Measurements from ENCODE around the gene AUTS2. TPM values are rescaled to one million over a fixed set of nuclear protein-coding genes. Genes with fewer than 3 reads are reported as not detected.

AUTS2 gene
- total and polyA plus RNA-seq, 5 donors: 7.0 to 15.4 (median 10.6) TPM

DNA sequence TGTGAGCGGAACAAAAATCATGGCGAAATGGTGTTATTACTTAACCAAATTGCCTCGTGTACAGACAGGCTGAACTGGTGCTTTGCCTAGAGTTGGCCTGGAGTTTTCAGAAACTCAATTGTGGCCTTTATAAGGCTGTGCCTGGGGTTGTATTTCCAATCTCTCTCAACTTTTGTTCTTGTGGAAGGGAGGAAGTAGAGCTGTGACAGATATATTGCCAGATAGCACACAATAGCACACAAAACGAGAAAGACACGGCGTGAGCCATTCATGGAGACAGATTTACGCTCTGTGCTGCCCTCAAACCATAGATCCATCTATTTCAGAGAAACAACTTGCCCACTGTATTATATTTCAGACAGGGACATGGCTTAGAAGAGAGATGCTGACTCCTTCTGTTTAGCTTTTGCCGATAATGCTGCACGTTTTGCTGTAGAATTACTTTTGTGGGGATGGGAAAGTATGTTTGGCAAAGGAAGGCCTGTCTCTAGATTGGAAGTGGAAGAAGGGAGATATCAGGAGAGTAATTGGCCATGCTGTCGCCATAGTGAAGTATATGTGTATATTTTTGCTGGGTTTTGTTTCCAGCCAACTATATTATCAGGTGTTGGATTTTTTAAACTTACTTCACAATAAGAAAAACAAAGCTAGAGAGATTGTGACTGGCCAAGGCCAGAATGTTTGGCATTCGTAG is 80.4 kb downstream of the AUTS2 start:
- intact Hi-C loops (cut with DNase I): no loop called here
- Histone ChIP-seq H3K27me3 (ENCODE audit: control insufficient read depth, insufficient read depth) (no peaks in the 10 kb centered on the region), H3K27ac (ENCODE audit: low read length) (peak overlapping the region; percentile 36), H3K4me3 (ENCODE audit: low read length) (no peak overlapping the region), H3K4me1 (ENCODE audit: control insufficient read depth, insufficient read depth, low read length) (peaks cover 10% of the 10 kb centered on the region), H3K9me3 (ENCODE audit: control insufficient read depth, low read length) (no peaks in the 10 kb centered on the region)
- DNase-seq: no peak
- WGBS: 46% methylated on average over 11 of the region's 11 CpGs
- peak; percentile 49 to 61 for ATAC-seq

DNA sequence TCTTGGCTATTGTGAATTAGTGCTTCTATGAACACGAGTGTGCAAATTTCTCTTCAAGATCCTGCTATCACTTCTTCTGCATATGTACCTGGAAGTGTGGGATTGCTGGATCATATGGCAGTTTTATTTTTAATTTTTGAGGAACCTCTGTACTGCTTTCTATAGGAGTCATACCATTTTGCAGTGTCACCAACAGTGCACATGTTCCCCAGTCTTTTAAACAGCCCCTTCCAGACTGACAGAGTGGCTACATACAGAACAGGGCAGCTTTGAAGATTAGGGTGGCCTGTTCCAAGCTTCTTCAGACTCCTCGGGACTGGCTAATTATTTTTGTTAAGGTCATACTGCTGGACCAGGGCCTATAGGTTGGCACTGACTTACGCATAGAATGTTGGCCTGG is 82.9 kb downstream of the AUTS2 start:
- ATAC-seq (no peak), DNase-seq (no peak)
- no peak overlapping the region for H3K27ac ChIP-seq (ENCODE audit: low read length)
- H3K27me3 ChIP-seq (ENCODE audit: control insufficient read depth, insufficient read depth): no peaks in the 10 kb centered on the region
- no peaks in the 10 kb centered on the region for H3K9me3 ChIP-seq (ENCODE audit: control insufficient read depth, low read length)
- WGBS: 78% methylated on average over 3 of the region's 3 CpGs
- no peak overlapping the region for H3K4me3 ChIP-seq (ENCODE audit: low read length)
- H3K4me1 ChIP-seq (ENCODE audit: control insufficient read depth, insufficient read depth, low read length): peaks cover 7% of the 10 kb centered on the region
- intact Hi-C loops (cut with DNase I): no loop called here

GRCh38 chr7:69682518-69682917 is 84.2 kb downstream of the AUTS2 start:
- H3K27ac ChIP-seq (ENCODE audit: low read length): no peak overlapping the region
- no peaks in the 10 kb centered on the region for H3K9me3 ChIP-seq (ENCODE audit: control insufficient read depth, low read length)
- no peak for DNase-seq
- WGBS: 91% methylated on average over 4 of the region's 4 CpGs
- ATAC-seq: no peak
- no peak overlapping the region for H3K4me3 ChIP-seq (ENCODE audit: low read length)
- intact Hi-C loops (cut with DNase I): no loop called here
- H3K27me3 ChIP-seq (ENCODE audit: control insufficient read depth, insufficient read depth): no peaks in the 10 kb centered on the region
- peaks cover 7% of the 10 kb centered on the region for H3K4me1 ChIP-seq (ENCODE audit: control insufficient read depth, insufficient read depth, low read length)

GRCh38 chr7:69683002-69683401 is 84.7 kb downstream of the AUTS2 start:
- no peaks in the 10 kb centered on the region for H3K27me3 ChIP-seq (ENCODE audit: control insufficient read depth, insufficient read depth)
- ATAC-seq (no peak), DNase-seq (peak in 1 of 3 donors; percentile 56)
- H3K9me3 ChIP-seq (ENCODE audit: control insufficient read depth, low read length): no peaks in the 10 kb centered on the region
- WGBS: 88% methylated on average over 8 of the region's 8 CpGs
- no peak overlapping the region for H3K4me3 ChIP-seq (ENCODE audit: low read length)
- intact Hi-C loops (cut with DNase I): no loop called here
- H3K27ac ChIP-seq (ENCODE audit: low read length): no peak overlapping the region
- peaks cover 7% of the 10 kb centered on the region for H3K4me1 ChIP-seq (ENCODE audit: control insufficient read depth, insufficient read depth, low read length)

DNA sequence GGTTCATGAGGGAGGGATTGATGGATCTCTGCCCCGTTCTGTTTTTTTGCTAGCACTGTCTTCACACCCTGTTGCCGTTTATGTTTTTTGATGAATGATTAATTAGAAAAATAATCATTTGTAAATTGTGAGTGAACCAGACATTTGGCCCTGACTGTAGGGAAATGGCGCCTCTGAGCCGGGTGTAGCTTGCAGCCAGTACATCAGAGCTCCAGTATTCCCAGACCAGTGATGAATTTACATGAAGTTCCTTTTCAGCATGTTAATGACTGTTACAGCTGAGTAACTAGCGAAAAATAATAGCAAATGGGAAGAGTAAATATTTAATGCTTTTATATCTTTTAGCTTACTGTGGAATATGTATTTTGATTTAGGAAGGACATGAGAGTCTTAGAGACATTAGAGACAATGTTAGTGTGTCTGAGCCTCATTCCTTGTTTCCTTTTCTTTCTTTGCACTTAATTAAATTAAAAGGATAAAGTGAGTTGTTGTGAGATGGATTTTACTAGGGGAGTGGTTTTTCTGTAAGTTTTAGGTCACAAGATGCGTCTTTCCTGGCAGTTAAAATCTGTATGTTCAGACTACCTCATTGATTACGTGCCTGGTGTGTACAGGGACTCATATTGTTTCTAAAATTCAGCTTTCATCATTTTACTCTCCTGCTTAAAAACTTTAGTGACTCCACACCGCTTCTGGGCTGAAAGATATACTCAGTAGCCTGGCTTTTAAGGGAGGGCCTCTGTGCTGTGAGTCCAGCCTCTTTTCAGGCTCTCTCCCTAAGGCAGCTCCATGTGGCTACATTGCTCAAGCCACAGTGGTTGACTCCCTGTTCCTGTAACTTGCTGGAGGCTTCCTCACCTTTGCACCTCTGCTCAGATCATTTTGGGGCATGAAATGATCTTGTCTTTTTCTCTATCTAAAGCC is 86.4 kb downstream of the AUTS2 start:
- Histone ChIP-seq H3K4me1 (ENCODE audit: control insufficient read depth, insufficient read depth, low read length) (peaks cover 2% of the 10 kb centered on the region), H3K27ac (ENCODE audit: low read length) (no peak overlapping the region), H3K4me3 (ENCODE audit: low read length) (no peak overlapping the region), H3K9me3 (ENCODE audit: control insufficient read depth, low read length) (no peaks in the 10 kb centered on the region), H3K27me3 (ENCODE audit: control insufficient read depth, insufficient read depth) (no peaks in the 10 kb centered on the region)
- intact Hi-C loops (cut with DNase I): no loop called here
- DNase-seq: no peak
- 81% methylated on average over 8 of the region's 8 CpGs for WGBS
- ATAC-seq: peak; percentile 64 to 80

DNA sequence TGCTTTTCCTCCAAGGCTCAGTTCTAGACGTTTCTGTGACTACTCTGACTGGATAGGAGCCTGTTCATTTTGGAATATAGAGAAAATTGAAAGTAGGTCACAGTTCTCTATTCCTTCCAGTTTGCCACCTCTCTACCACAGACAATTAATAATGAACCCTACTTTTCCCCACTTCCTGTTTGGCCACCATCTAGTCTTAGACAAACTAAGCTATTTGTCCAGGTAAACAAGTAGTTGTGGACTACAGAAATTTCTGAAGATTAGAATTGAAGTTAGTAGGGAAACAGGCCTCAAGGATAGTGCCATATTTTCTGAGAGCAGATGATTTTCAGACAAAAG is 87.0 kb downstream of the AUTS2 start:
- DNase-seq (no peak), ATAC-seq (no peak)
- 40% methylated on average over 1 of the region's 1 CpG for WGBS
- Histone ChIP-seq H3K27ac (ENCODE audit: low read length) (no peak overlapping the region), H3K4me1 (ENCODE audit: control insufficient read depth, insufficient read depth, low read length) (peaks cover 2% of the 10 kb centered on the region), H3K4me3 (ENCODE audit: low read length) (no peak overlapping the region), H3K9me3 (ENCODE audit: control insufficient read depth, low read length) (no peaks in the 10 kb centered on the region), H3K27me3 (ENCODE audit: control insufficient read depth, insufficient read depth) (no peaks in the 10 kb centered on the region)
- intact Hi-C loops (cut with DNase I): no loop called here

GRCh38 chr7:69686366-69686765 is 88.1 kb downstream of the AUTS2 start:
- intact Hi-C loops (cut with DNase I): no loop called here
- H3K27ac ChIP-seq (ENCODE audit: low read length): no peak overlapping the region
- H3K27me3 ChIP-seq (ENCODE audit: control insufficient read depth, insufficient read depth): no peaks in the 10 kb centered on the region
- H3K9me3 ChIP-seq (ENCODE audit: control insufficient read depth, low read length): no peaks in the 10 kb centered on the region
- WGBS: 93% methylated on average over 2 of the region's 2 CpGs
- no peak for DNase-seq
- H3K4me1 ChIP-seq (ENCODE audit: control insufficient read depth, insufficient read depth, low read length): peaks cover 2% of the 10 kb centered on the region
- H3K4me3 ChIP-seq (ENCODE audit: low read length): no peak overlapping the region
- no peak for ATAC-seq

GRCh38 chr7:69687739-69688433 is 89.6 kb downstream of the AUTS2 start:
- H3K27me3 ChIP-seq (ENCODE audit: control insufficient read depth, insufficient read depth): no peaks in the 10 kb centered on the region
- DNase-seq (no peak), ATAC-seq (no peak)
- intact Hi-C loops (cut with DNase I): no loop called here
- no peak overlapping the region for H3K27ac ChIP-seq (ENCODE audit: low read length)
- H3K4me3 ChIP-seq (ENCODE audit: low read length): no peak overlapping the region
- H3K4me1 ChIP-seq (ENCODE audit: control insufficient read depth, insufficient read depth, low read length): peaks cover 2% of the 10 kb centered on the region
- 72% methylated on average over 4 of the region's 4 CpGs for WGBS
- no peaks in the 10 kb centered on the region for H3K9me3 ChIP-seq (ENCODE audit: control insufficient read depth, low read length)

DNA sequence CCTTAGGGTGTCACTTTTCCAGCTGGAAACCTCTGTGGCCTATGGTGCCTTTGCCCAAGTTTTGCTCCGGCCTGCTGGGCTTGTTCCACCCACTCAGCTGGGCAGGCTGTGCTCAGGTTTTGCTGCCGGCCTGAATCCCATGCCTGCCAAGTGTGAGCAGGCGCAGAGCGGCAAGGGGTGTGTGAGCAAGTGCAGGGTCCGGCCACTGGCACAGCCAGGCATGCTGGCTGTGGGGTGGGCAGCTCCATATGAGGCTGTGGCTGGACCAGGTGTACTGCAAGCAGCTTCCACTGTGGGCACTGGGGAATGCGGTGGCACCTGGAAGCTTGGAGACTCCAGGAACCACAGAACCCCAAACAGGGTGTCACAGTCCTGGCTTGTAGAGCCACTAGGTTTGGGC is 92.1 kb downstream of the AUTS2 start:
- 95% methylated on average over 6 of the region's 6 CpGs for WGBS
- no peaks in the 10 kb centered on the region for H3K27me3 ChIP-seq (ENCODE audit: control insufficient read depth, insufficient read depth)
- no peak for ATAC-seq
- no peaks in the 10 kb centered on the region for H3K4me1 ChIP-seq (ENCODE audit: control insufficient read depth, insufficient read depth, low read length)
- no peak overlapping the region for H3K4me3 ChIP-seq (ENCODE audit: low read length)
- intact Hi-C loops (cut with DNase I): no loop called here
- DNase-seq: no peak
- H3K9me3 ChIP-seq (ENCODE audit: control insufficient read depth, low read length): no peaks in the 10 kb centered on the region
- no peak overlapping the region for H3K27ac ChIP-seq (ENCODE audit: low read length)

GRCh38 chr7:69691327-69691726 is 93.1 kb downstream of the AUTS2 start:
- Histone ChIP-seq H3K9me3 (ENCODE audit: control insufficient read depth, low read length) (no peaks in the 10 kb centered on the region), H3K4me1 (ENCODE audit: control insufficient read depth, insufficient read depth, low read length) (peaks cover under 1% of the 10 kb centered on the region), H3K27me3 (ENCODE audit: control insufficient read depth, insufficient read depth) (no peaks in the 10 kb centered on the region), H3K4me3 (ENCODE audit: low read length) (no peak overlapping the region), H3K27ac (ENCODE audit: low read length) (no peak overlapping the region)
- intact Hi-C loops (cut with DNase I): no loop called here
- no peak for DNase-seq
- ATAC-seq: peak in 1 of 2 donors; percentile 16
- WGBS: 93% methylated on average over 6 of the region's 6 CpGs

DNA sequence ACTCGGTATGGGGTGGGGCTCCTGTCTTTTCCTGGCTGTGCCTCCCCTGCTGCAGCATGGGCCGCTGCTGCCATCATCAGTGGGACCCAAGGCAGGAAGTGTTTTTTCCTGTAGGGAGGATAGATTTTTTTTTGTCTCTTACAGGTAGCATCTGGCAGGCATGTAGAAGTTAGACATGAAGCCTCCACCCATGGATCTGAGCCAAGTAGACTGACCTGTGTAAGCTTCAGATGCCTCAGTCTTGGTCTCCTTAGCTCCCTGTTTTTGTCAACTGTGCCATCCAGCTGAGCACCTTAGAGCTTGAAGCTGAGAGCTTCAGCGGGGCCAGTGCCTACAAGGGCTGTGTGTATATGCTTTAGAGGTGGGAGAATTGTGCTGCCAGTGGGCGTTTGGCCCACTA is 93.5 kb downstream of the AUTS2 start:
- Histone ChIP-seq H3K4me3 (ENCODE audit: low read length) (no peak overlapping the region), H3K27me3 (ENCODE audit: control insufficient read depth, insufficient read depth) (no peaks in the 10 kb centered on the region), H3K27ac (ENCODE audit: low read length) (no peak overlapping the region), H3K4me1 (ENCODE audit: control insufficient read depth, insufficient read depth, low read length) (peaks cover 2% of the 10 kb centered on the region), H3K9me3 (ENCODE audit: control insufficient read depth, low read length) (no peaks in the 10 kb centered on the region)
- intact Hi-C loops (cut with DNase I): no loop called here
- DNase-seq: no peak
- no peak for ATAC-seq
- WGBS: 83% methylated on average over 4 of the region's 4 CpGs

Data from right cardiac atrium (tissue), 5 donors.